ENCODE measurements around the gene DXO.
"Not testable (repeated sequence)": the region's sequence is repeated elsewhere in the genome, so short reads cannot be mapped to it uniquely, and the experiment has no call there.

The DXO gene

GRCh38 chr6:31958741-31959739 lies 12.9 kb downstream of the DXO start, which contains the start of the genes NELFE and SKIC2:
TSS of gene NELFE (minus strand) at chr6:31958971. CDS start at chr6:31958446, 525 bp downstream.
TSS of gene SKIC2 (plus strand) at chr6:31959175. CDS start at chr6:31959193, 18 bp downstream.
- DNase-seq (ENCODE audit: low read depth in 2 of 2) = peak; percentile 97 to 98

- no peak for DNase-seq (ENCODE audit: low read depth in 2 of 2)
These were observed 13.6 kb downstream of the DXO start for GRCh38 chr6:31958412-31958740.

- DNase-seq (ENCODE audit: low read depth in 2 of 2) = no peak
These were observed 15.1 kb downstream of the DXO start for GRCh38 chr6:31956796-31957195.

- no peak for DNase-seq (ENCODE audit: low read depth in 2 of 2)
These were observed 17.4 kb downstream of the DXO start for GRCh38 chr6:31954511-31954910.

GRCh38 chr6:31952890-31953289 lies 19.0 kb downstream of the DXO start:
- DNase-seq (ENCODE audit: low read depth in 2 of 2) = no peak

GRCh38 chr6:31952140-31952805 lies 19.7 kb downstream of the DXO start:
- peak in 1 of 2 donors; percentile 37 for DNase-seq (ENCODE audit: low read depth in 2 of 2)

- DNase-seq (ENCODE audit: low read depth in 2 of 2) = no peak
These were observed 21.9 kb downstream of the DXO start for GRCh38 chr6:31949926-31950548.

GRCh38 chr6:31948753-31949413 lies 23.1 kb downstream of the DXO start:
- DNase-seq (ENCODE audit: low read depth in 2 of 2) = no peak

- DNase-seq (ENCODE audit: low read depth in 2 of 2) = no peak
These were observed 23.6 kb downstream of the DXO start for GRCh38 chr6:31948306-31948705.

GRCh38 chr6:31947864-31948263 lies 24.1 kb downstream of the DXO start:
- no peak for DNase-seq (ENCODE audit: low read depth in 2 of 2)

GRCh38 chr6:31947070-31947675 lies 24.8 kb downstream of the DXO start:
- DNase-seq (ENCODE audit: low read depth in 2 of 2) = no peak

GRCh38 chr6:31946370-31946885 lies 25.5 kb downstream of the DXO start:
- DNase-seq (ENCODE audit: low read depth in 2 of 2) = no peak

- DNase-seq (ENCODE audit: low read depth in 2 of 2) = no peak
These were observed 26.2 kb downstream of the DXO start, which contains the start of gene CFB for GRCh38 chr6:31945507-31946369. TSS of gene CFB (plus strand) at chr6:31946095. CDS start at chr6:31946222, 127 bp downstream.

GRCh38 chr6:31945154-31945506 lies 26.8 kb downstream of the DXO start:
- DNase-seq (ENCODE audit: low read depth in 2 of 2) = no peak

GRCh38 chr6:31943742-31944141 lies 28.2 kb downstream of the DXO start:
- no peak for DNase-seq (ENCODE audit: low read depth in 2 of 2)

GRCh38 chr6:31940256-31940664 lies 31.7 kb downstream of the DXO start:
- no peak for DNase-seq (ENCODE audit: low read depth in 2 of 2)

GRCh38 chr6:31935823-31936222 lies 36.1 kb downstream of the DXO start:
- no peak for DNase-seq (ENCODE audit: low read depth in 2 of 2)

GRCh38 chr6:31935021-31935420 lies 36.9 kb downstream of the DXO start:
- DNase-seq (ENCODE audit: low read depth in 2 of 2) = no peak

- no peak for DNase-seq (ENCODE audit: low read depth in 2 of 2)
These were observed 38.4 kb downstream of the DXO start for GRCh38 chr6:31933537-31933936.

- not testable (repeated sequence) for DNase-seq (ENCODE audit: low read depth in 2 of 2)
These were observed 39.8 kb downstream of the DXO start for GRCh38 chr6:31932137-31932536.

Data from stimulated activated CD8-positive, alpha-beta memory T cell treated with anti-CD3 and anti-CD28 coated beads, Interleukin-2, amount 100 ng/mL, for 48 hours (primary cell).